DND-41 (cell line): ENCODE results near the gene ANKS1B.

Experiments
- ATAC-seq: fragments of 200-7000 bp; cut with Tn5 transposase; 3 replicates; pipeline ENCODE4 v1.9.1; 2021; ENCODE audit warnings: low read depth; ENCODE audit not compliant: insufficient read depth
- DNase-seq: peaks from one replicate; pipeline ENCODE4 v3.0.0-alpha.2; 2020
- H2AFZ ChIP-seq: 2 replicates; pipeline ENCODE4 v1.6.0; 2012; ENCODE audit warnings: low read depth, low read length
- H3K27ac ChIP-seq: 2 replicates; pipeline ENCODE4 v1.5.1; 2012; ENCODE audit warnings: low read length, inconsistent platforms
- H3K27me3 ChIP-seq: fragments of 200-600 bp; sonication (generic); 2 replicates; pipeline ENCODE4 v1.6.0; 2012; ENCODE audit warnings: low read length, mild to moderate bottlenecking, inconsistent platforms; ENCODE audit not compliant: insufficient read depth, poor library complexity
- H3K36me3 ChIP-seq: 2 replicates; pipeline ENCODE4 v1.5.1; 2012; ENCODE audit warnings: low read length, inconsistent platforms; ENCODE audit not compliant: insufficient read depth
- H3K4me1 ChIP-seq: 2 replicates; pipeline ENCODE4 v1.5.1; 2012; ENCODE audit warnings: mild to moderate bottlenecking, low read length; ENCODE audit not compliant: insufficient read depth
- H3K4me2 ChIP-seq: 2 replicates; pipeline ENCODE4 v1.6.0; 2012; ENCODE audit warnings: mild to moderate bottlenecking, moderate library complexity, low read length, inconsistent platforms; ENCODE audit not compliant: insufficient read depth
- H3K4me3 ChIP-seq, 2 experiments: fragments of 200-600 bp in 1 of 2; shearing (Covaris generic) in 1 of 2; 2 replicates each; pipeline ENCODE4 v1.5.1; 2012 to 2016; ENCODE audit warnings: inconsistent platforms in 2 of 2, low read length in 2 of 2, mild to moderate bottlenecking in 2 of 2, low read depth in 1 of 2, moderate library complexity in 1 of 2
- H3K79me2 ChIP-seq: 2 replicates; pipeline ENCODE4 v1.6.0; 2012; ENCODE audit warnings: low read length, inconsistent platforms; ENCODE audit not compliant: insufficient read depth
- H3K9ac ChIP-seq: 2 replicates; pipeline ENCODE4 v1.6.0; 2012; ENCODE audit warnings: low read depth, mild to moderate bottlenecking, inconsistent platforms, low read length, moderate library complexity
- H3K9me3 ChIP-seq: 2 replicates; pipeline ENCODE4 v1.5.1; 2012; ENCODE audit warnings: low read length, moderate library complexity, mild to moderate bottlenecking, inconsistent platforms; ENCODE audit not compliant: insufficient read depth, severe bottlenecking
- H4K20me1 ChIP-seq: 2 replicates; pipeline ENCODE4 v1.6.0; 2012; ENCODE audit warnings: low read length; ENCODE audit not compliant: insufficient read depth
- EZH2 ChIP-seq: IDR thresholded peaks from 3 replicates; pipeline ENCODE4 v1.6.1; 2012; ENCODE audit warnings: borderline replicate concordance, low read depth, mild to moderate bottlenecking, moderate library complexity, low read length, inconsistent platforms; ENCODE audit not compliant: severe bottlenecking
- TF ChIP-seq, protein P1 (sequence below): IDR thresholded peaks from 2 replicates; pipeline ENCODE4 v1.5.1; 2012; ENCODE audit warnings: borderline replicate concordance, low read length, moderate library complexity, mild to moderate bottlenecking; ENCODE audit not compliant: poor library complexity, severe bottlenecking; ENCODE audit errors: extremely low read depth

Gene ANKS1B

DNA sequence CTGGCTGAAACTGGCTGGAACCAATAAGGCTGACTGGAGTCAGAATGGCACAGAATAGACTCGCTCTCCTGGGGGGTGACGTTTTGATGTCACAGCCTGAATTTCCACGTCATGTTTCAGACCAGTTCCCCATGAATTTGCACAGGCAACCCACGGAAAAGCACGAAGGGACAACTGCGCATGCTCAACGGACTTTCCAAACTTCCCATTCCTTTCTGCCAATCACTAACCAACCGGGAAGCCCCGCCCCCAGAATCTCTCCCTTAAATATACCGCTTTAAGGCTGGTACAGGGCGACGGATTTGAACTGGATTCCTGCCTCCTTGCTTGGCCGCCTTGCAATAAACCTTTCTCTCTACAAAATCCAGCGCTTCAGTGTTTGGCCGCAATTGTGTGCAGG lies 904.9 kb downstream of the ANKS1B start:
- Histone ChIP-seq H3K79me2 (no peaks in the 10 kb centered on the region), H3K9me3 (no peaks in the 10 kb centered on the region), H2AFZ (no peak overlapping the region), H3K27ac (no peak overlapping the region), H4K20me1 (no peaks in the 10 kb centered on the region), H3K4me2 (no peak overlapping the region), H3K4me1 (no peaks in the 10 kb centered on the region), H3K36me3 (no peaks in the 10 kb centered on the region), H3K9ac (no peak overlapping the region), H3K4me3 (no peak overlapping the region), H3K27me3 (no peaks in the 10 kb centered on the region)
- TF ChIP-seq, protein P1, sequence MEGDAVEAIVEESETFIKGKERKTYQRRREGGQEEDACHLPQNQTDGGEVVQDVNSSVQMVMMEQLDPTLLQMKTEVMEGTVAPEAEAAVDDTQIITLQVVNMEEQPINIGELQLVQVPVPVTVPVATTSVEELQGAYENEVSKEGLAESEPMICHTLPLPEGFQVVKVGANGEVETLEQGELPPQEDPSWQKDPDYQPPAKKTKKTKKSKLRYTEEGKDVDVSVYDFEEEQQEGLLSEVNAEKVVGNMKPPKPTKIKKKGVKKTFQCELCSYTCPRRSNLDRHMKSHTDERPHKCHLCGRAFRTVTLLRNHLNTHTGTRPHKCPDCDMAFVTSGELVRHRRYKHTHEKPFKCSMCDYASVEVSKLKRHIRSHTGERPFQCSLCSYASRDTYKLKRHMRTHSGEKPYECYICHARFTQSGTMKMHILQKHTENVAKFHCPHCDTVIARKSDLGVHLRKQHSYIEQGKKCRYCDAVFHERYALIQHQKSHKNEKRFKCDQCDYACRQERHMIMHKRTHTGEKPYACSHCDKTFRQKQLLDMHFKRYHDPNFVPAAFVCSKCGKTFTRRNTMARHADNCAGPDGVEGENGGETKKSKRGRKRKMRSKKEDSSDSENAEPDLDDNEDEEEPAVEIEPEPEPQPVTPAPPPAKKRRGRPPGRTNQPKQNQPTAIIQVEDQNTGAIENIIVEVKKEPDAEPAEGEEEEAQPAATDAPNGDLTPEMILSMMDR: no peak
- no peak for TF ChIP-seq EZH2
- DNase-seq (no peak), ATAC-seq (no peak)

DNA sequence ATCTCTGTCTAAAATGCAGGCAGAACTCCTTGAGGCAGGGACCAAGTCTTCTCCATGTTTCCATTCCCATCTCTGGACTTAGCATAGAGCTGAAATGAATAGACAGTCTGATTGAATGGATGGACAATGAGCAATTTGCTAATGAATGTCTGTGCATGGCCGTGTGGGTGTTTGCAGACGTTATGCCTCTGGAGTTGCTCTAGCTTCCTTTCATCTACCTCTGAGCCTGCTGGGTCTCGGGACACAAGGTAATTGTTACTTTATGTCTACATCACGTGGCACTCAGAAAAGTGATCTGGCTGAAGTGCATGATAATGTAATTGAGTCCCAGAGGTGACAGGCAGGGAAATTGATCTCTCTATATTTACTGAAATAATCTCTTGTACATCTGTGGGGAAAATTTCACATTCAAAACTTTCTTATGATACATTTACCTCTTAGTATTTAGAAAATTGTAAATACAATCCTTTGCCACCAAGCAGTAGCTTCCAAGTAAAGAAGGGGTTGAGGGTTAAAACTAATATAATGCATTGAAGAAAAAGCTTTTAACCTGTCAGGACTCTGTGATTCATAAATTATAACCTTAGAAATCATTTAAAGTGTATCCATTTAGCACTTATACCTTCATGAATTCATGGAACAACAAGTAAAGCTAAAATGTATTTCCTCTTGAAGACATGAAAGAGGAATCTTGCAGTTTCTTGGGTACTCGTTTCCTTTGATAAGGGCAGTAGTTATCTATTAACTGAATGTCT lies 915.6 kb downstream of the ANKS1B start:
- Histone ChIP-seq H3K4me1 (no peaks in the 10 kb centered on the region), H3K27ac (no peak overlapping the region), H3K79me2 (no peaks in the 10 kb centered on the region), H3K9me3 (no peaks in the 10 kb centered on the region), H3K9ac (no peak overlapping the region), H3K27me3 (peaks cover 11% of the 10 kb centered on the region), H3K4me2 (no peak overlapping the region), H3K36me3 (no peaks in the 10 kb centered on the region), H4K20me1 (no peaks in the 10 kb centered on the region), H2AFZ (no peak overlapping the region), H3K4me3 (no peak overlapping the region)
- ATAC-seq (no peak), DNase-seq (no peak)
- TF ChIP-seq, protein P1: no peak
- no peak for TF ChIP-seq EZH2

DNA sequence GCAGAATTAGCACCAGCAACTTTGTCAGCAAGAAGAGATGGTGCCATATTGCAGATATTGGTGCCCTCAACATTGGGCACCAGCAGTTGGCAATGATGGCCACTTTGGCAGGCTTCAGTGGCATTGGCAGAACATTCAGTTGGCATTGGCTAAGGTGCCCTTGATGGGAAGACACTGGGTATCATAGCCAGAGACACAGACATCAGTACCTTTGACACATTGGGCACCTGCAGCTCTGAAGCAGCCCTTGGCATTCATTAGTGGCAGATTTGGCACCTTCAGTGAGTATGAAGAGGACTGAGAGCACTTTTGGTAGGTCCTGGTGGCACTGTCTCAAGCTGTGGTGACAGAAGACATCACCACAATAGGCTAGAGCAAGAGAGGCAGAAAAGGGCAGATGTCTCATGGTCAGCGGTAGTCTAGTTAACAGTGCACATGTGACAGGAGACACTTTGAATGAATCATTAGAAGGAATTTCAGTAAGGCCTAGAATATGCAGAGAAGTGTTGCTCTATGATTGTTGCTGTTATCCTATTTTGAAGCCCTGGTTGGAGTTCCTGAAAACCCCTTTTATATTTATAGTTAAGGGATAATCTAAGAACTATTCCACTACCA lies 917.5 kb downstream of the ANKS1B start:
- Histone ChIP-seq H3K4me3 (no peak overlapping the region), H3K79me2 (no peaks in the 10 kb centered on the region), H3K9me3 (no peaks in the 10 kb centered on the region), H4K20me1 (no peaks in the 10 kb centered on the region), H3K27me3 (peaks cover 2% of the 10 kb centered on the region), H3K9ac (no peak overlapping the region), H3K27ac (no peak overlapping the region), H3K36me3 (no peaks in the 10 kb centered on the region), H3K4me1 (no peaks in the 10 kb centered on the region), H2AFZ (no peak overlapping the region), H3K4me2 (no peak overlapping the region)
- no peak for DNase-seq
- no peak for ATAC-seq
- TF ChIP-seq, protein P1: no peak
- TF ChIP-seq EZH2: no peak

DNA sequence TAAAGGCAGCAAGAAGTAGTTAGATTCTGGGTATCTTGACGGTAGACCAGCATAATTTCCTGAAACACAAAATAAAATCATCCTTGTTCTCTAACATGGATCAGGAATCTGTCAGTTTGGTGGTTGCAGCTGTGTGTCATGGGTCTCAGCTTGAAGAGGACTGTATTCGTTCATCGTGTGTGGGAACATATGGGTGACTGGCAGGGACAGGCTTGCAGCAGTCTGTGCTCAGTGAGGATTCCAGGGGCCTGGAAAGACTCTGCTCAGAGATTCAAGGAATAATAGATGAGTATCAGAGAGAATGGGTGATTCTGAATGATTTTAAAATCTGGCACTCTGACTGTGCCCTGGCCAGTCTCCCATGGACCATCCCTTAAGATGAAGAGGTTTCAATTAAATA lies 918.0 kb downstream of the ANKS1B start:
- no peak for ATAC-seq
- H3K27ac ChIP-seq: no peak overlapping the region
- no peak for TF ChIP-seq EZH2
- TF ChIP-seq, protein P1: no peak

More for the DNA sequence above, 918.0 kb downstream of the ANKS1B start:
- Histone ChIP-seq H3K4me1 (no peaks in the 10 kb centered on the region), H3K9me3 (no peaks in the 10 kb centered on the region), H3K9ac (no peak overlapping the region), H4K20me1 (no peaks in the 10 kb centered on the region), H3K36me3 (no peaks in the 10 kb centered on the region), H2AFZ (no peak overlapping the region), H3K4me2 (no peak overlapping the region), H3K4me3 (no peak overlapping the region), H3K27me3 (peaks cover 2% of the 10 kb centered on the region), H3K79me2 (no peaks in the 10 kb centered on the region)
- no peak for DNase-seq
